Esophagus squamous epithelium (tissue), 4 donors: ENCODE data around the gene UGT1A5.

Experiments used
- CTCF ChIP-seq, 6 experiments: fragments of 450-650 bp in 4 of 6; fragments of 200-600 bp in 2 of 6; sonication (generic) in 2 of 6; IDR thresholded peaks; one replicate each; pipeline ENCODE4 v1.5.1; 2016 to 2019; ENCODE audit warnings: antibody characterized with exemption in 6 of 6, mild to moderate bottlenecking in 4 of 6, moderate library complexity in 4 of 6
- POLR2A ChIP-seq, 4 donors: fragments of 450-650 bp; IDR thresholded peaks; one replicate each; pipeline ENCODE4 v1.6.1; 2017; ENCODE audit warnings: antibody characterized with exemption in 4 of 4, mild to moderate bottlenecking in 4 of 4, moderate library complexity in 3 of 4

GRCh38 chr2:233747283-233747544, 34.5 kb downstream of the UGT1A5 start:
- TF ChIP-seq CTCF (IDR thresholded peaks at IDR 0.05) (no peak), POLR2A (IDR thresholded peaks at IDR 0.05) (no peak)
